Kidney (tissue), 14 donors: Measurements from ENCODE around the gene SPG7. TPM values are rescaled to one million over a fixed set of nuclear protein-coding genes. Genes with fewer than 3 reads are reported as not detected.

Experiments used
- DNase-seq, 5 donors: peaks; one replicate each; pipeline ENCODE4 v3.0.0-alpha.2; 2013 to 2020
- FAIRE-seq: peaks from 2 replicates; lab custom pipeline; 2012; peaks lifted over from hg19 to GRCh38; lab: Jason Lieb, UNC
- H3K27ac ChIP-seq, 2 donors: one replicate each; pipeline ENCODE4 v1.7.0; 2013; ENCODE audit warnings: low read depth in 2 of 2, low read length in 2 of 2, inconsistent platforms in 1 of 2
- H3K27me3 ChIP-seq: one replicate; pipeline ENCODE4 v1.7.1; 2013; ENCODE audit warnings: low read length, inconsistent platforms; ENCODE audit not compliant: control insufficient read depth, insufficient read depth
- H3K36me3 ChIP-seq, 3 donors: one replicate each; pipeline versions ENCODE4 v1.7.0 to v1.7.1; 2013; ENCODE audit warnings: low read length in 3 of 3, control low read depth in 1 of 3, inconsistent platforms in 1 of 3; ENCODE audit not compliant: insufficient read depth in 3 of 3, control insufficient read depth in 2 of 3
- H3K4me1 ChIP-seq, 3 donors: one replicate each; pipeline versions ENCODE4 v1.7.0 to v1.7.1; 2013; ENCODE audit warnings: low read length in 3 of 3, inconsistent platforms in 1 of 3, low read depth in 1 of 3; ENCODE audit not compliant: control insufficient read depth in 2 of 3, insufficient read depth in 2 of 3
- H3K4me3 ChIP-seq, 3 donors: one replicate each; pipeline versions ENCODE4 v1.7.0 to v1.8.1; 2013; ENCODE audit warnings: low read length in 3 of 3, control low read depth in 1 of 3, inconsistent platforms in 1 of 3
- H3K9ac ChIP-seq, 3 donors: one replicate each; pipeline versions ENCODE4 v1.7.0 to v1.7.1; 2013; ENCODE audit warnings: low read length in 3 of 3, control low read depth in 1 of 3, inconsistent platforms in 1 of 3
- H3K9me3 ChIP-seq, 3 donors: one replicate each; pipeline versions ENCODE4 v1.7.0 to v1.7.1; 2013; ENCODE audit warnings: low read length in 3 of 3, control low read depth in 1 of 3, inconsistent platforms in 1 of 3; ENCODE audit not compliant: control insufficient read depth in 2 of 3, insufficient read depth in 1 of 3
- intact Hi-C: fragments of 100-400 bp; cut with DNase I; formaldehyde crosslinking; loops from one replicate; pipeline ENCODE4 v1.11.1; 2022
- polyA plus RNA-seq: library from polyadenylated mRNA; stranded (reverse); fragments of 350-450 nt; fragmentation: Illumina TruSeq; extraction: RNeasy Lipid Tissue Mini Kit (QIAGEN cat#74804); gene quantifications from one replicate; pipeline ENCODE4 v1.2.3, GENCODE V29; 2014; ENCODE audit warnings: low read depth, low replicate concordance; ENCODE audit not compliant: insufficient read depth
- total RNA-seq: library from RNA; stranded (reverse); fragmentation: NEBNext Ultra II Directional; extraction: Animal tissue kit (Norgen Biotek cat#: 25700); gene quantifications from one replicate; pipeline ENCODE4 v1.2.1, GENCODE V29; 2021
- TF ChIP-seq, protein P1 (sequence below): IDR thresholded peaks from 3 replicates; pipeline ENCODE4 v1.5.1; 2012; ENCODE audit warnings: mild to moderate bottlenecking, moderate library complexity, borderline replicate concordance; ENCODE audit not compliant: insufficient read depth; ENCODE audit errors: extremely low read depth
- donor health status: control.
- donor health status: control.
- donor health status: control.
- donor health status: control.
- donor health status: control.
- donor health status: DM: yes; HTN: yes; CAD: no.
- donor health status: Normal renal cell carcinoma (clear cell type).

Gene SPG7
- total and polyA plus RNA-seq, 2 donors from 2014 or later, result 71.0 to 108 TPM

DNA sequence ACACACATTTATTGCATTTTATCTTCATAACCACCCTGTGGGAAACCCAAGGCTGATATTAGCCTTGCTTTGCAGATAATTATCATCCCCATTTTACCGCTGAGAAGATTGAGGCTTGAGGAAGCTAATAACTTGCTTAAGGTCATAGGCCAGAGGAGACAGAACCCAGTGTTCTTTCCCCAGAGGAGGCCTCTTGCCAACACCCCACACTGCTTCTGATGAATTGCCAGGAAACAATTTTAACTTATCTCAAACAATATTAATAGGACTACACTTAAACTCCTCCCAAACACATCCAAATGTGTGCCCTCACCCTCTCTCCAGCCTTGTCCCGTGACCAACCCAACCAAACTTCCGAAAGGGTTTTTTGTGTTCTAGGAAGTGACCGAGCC is 2.1 kb upstream of the SPG7 start:
- Histone ChIP-seq H3K27ac (peak overlapping the region in 1 of 2 donors; percentile 77), H3K4me3 (peak overlapping the region in 2 of 3 donors; percentile 26 to 38), H3K4me1 (peaks cover 4 to 30% (median 11%) of the 10 kb centered on the region in 3 donors), H3K27me3 (no peaks in the 10 kb centered on the region), H3K9me3 (no peaks in the 10 kb centered on the region), H3K36me3 (peaks cover 0 to 8% (median 2%) of the 10 kb centered on the region in 3 donors), H3K9ac (peak overlapping the region in 1 of 3 donors; percentile 10)
- DNase-seq (no peak), FAIRE-seq (no peak)
- TF ChIP-seq, protein P1, sequence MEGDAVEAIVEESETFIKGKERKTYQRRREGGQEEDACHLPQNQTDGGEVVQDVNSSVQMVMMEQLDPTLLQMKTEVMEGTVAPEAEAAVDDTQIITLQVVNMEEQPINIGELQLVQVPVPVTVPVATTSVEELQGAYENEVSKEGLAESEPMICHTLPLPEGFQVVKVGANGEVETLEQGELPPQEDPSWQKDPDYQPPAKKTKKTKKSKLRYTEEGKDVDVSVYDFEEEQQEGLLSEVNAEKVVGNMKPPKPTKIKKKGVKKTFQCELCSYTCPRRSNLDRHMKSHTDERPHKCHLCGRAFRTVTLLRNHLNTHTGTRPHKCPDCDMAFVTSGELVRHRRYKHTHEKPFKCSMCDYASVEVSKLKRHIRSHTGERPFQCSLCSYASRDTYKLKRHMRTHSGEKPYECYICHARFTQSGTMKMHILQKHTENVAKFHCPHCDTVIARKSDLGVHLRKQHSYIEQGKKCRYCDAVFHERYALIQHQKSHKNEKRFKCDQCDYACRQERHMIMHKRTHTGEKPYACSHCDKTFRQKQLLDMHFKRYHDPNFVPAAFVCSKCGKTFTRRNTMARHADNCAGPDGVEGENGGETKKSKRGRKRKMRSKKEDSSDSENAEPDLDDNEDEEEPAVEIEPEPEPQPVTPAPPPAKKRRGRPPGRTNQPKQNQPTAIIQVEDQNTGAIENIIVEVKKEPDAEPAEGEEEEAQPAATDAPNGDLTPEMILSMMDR, result no peak
- intact Hi-C loops, result loop anchor here (10.0 kb wide), 1 partner anchor 171 kb away; no protein-coding TSS in a partner anchor

DNA sequence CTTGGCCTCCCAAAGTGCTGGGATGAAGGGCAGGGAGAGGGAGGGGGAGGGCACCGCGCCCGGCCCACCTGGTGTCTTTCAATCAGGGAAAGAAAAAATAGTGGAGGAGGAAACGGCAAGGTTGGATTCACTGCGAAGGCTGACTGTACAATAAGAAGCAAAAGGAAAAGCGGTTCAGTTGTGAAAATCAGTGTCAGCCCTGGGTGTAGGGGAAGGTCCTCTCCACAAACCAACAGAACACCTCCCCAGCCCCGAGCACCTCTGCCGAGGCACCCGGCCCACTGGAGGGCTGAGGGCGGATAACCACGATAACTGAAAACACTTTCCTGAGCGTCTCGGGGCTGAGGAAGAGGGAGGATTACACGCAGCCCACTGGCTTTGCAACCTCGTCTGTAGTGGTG is 1.4 kb upstream of the SPG7 start:
- DNase-seq, result no peak
- H3K9ac ChIP-seq, result no peak overlapping the region
- FAIRE-seq, result no peak
- H3K36me3 ChIP-seq, result peaks cover 2 to 12% (median 5%) of the 10 kb centered on the region in 3 donors
- H3K27me3 ChIP-seq, result no peaks in the 10 kb centered on the region
- intact Hi-C loops, result loop anchor here (10.0 kb wide), 1 partner anchor 172 kb away; no protein-coding TSS in a partner anchor
- no peaks in the 10 kb centered on the region for H3K9me3 ChIP-seq
- peak overlapping the region in 1 of 3 donors; percentile 89 for H3K4me3 ChIP-seq
- TF ChIP-seq, protein P1, result no peak
- no peak overlapping the region for H3K27ac ChIP-seq
- peaks cover 4 to 30% (median 11%) of the 10 kb centered on the region in 3 donors for H3K4me1 ChIP-seq

DNA sequence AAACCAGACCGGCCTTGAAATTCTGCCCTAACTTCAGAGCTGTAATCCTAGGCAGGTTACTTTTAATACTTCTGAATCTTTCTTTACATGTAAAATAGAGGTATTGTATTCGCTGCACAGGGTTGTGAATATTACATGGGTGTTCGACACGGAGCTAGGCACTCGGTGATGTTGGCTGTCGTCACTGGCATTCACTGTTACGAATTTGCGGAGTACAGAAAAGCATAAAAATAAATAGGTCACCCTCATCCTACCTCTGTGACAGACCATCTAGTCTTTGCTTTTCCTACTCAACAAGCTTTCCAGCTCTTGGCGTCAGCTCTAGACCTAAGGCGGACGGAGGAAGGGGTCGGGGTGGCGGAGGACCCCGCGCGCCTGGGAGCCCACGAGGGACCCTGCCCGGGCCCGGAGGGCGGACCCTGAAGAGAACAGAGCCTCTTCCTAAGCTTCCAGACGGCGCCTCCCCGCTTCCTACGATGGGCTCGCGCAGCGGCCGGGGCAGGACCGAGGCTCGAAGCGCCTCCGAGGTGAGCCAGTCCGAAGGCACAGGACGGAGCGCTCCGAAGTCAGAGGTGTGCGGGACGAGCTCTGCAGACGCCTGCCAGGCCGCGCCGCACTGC is 879 bp upstream of the SPG7 start:
- Histone ChIP-seq H3K9me3 (no peaks in the 10 kb centered on the region), H3K4me3 (peak overlapping the region; percentile 31 to 89 (median 53)), H3K4me1 (peaks cover 4 to 30% (median 11%) of the 10 kb centered on the region in 3 donors), H3K27ac (peak overlapping the region; percentile 89 to 90), H3K36me3 (peaks cover 2 to 12% (median 5%) of the 10 kb centered on the region in 3 donors), H3K9ac (peak overlapping the region; percentile 15 to 77 (median 70)), H3K27me3 (no peaks in the 10 kb centered on the region)
- TF ChIP-seq, protein P1, result no peak
- DNase-seq (no peak), FAIRE-seq (no peak)
- intact Hi-C loops, result loop anchor here (10.0 kb wide), 1 partner anchor 173 kb away; no protein-coding TSS in a partner anchor
